AG08395 (cell line): ENCODE results near the gene LCE7A.
A peak's percentile ranks its signal among the peaks of the same experiment; 100 is the strongest.

Source experiments
- DNase-seq: peaks from one replicate; pipeline ENCODE4 v3.0.0; 2012; ENCODE audit warnings: mixed read lengths, low spot score

The LCE7A gene, protein sequence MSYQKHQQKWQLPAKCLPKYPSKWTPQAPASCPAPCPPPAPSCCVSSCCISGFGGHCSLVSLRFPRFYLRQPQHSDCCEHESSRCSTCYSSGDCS

DNA sequence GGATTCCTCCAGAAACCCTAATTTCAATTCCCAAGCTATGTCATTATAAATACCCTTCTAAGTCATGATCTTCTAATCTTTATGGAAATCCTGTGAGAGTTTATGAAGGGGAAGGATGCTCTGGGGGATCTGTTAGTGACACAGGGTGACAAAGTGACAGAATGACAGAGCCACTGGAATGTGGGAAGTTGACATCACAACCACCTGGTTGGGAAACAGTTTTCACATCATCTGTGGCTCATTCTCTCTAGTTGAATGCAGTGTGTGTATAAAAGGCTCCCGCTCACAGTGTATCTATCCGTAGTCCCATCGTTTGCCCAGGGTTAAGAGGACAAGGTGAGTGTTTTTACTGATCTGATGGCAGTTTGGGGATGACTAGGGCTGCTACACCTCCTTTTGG lies at the start of gene LCE7A:
LCE7A (plus strand) TSS at position 301 of the 400 bp plus-strand sequence. CDS start 702 bp downstream, outside the sequence.
- no peak for DNase-seq

DNA sequence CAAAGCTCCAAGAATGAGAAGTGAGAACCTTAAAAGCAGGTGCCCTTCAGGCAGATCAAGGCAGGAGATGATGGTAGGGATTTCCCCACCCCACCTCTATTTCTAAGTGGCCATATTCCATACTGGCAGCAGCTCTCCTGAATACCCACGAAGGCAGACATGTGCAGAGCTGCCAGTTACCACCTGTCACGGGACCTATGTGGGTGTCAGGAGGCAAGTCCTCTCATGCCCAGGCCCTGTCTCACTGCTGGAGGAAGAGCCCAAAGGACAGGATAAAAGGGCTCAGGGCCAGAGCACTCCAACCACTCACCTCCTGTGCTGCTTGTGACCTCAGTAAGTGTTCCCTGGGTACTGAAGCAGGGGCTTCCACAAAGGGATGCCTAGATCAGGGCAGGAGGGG lies 48.7 kb upstream of the LCE7A start:
- no peak for DNase-seq

DNA sequence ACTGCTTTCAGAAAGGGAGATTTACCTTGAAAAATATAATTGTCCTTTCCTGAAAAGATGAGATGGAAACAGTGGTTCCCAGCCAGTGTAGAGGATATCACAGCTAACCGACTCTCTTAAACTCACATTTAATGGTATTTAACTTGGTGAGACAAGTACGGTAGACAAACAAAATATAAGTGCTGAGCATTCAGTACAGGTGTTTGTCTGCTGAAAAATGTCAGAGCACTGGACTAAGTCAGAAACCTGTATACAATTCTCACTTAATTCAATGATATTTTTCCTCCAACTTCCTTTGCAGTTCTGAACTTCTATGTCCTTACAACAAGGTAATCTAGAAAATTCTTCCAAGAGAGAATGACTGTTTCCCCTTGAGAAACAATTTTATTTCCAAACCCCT lies 48.1 kb upstream of the LCE7A start, which contains the start of gene LCE1B:
LCE1B (plus strand) TSS at position 301 of the 400 bp plus-strand sequence. CDS start 476 bp downstream, outside the sequence.
- DNase-seq = no peak

DNA sequence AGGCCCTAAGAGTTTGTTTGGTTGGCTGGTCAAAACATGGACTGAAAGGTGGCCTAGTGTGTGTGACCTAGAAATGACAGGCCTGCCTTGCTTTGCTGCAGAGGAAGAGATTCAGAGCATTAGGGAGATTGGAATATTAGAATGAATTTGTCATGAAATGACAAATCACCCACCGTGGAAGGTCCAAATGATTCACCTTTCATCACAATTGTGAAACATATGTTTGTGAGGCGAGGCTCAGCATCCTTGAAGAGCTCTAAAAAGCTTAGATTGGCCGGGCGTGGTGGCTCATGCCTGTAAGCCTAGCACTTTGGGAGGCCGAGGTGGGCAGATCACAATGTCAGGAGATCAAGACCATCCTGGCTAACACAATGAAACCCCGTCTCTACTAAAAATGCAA lies 42.5 kb upstream of the LCE7A start:
- no peak for DNase-seq

DNA sequence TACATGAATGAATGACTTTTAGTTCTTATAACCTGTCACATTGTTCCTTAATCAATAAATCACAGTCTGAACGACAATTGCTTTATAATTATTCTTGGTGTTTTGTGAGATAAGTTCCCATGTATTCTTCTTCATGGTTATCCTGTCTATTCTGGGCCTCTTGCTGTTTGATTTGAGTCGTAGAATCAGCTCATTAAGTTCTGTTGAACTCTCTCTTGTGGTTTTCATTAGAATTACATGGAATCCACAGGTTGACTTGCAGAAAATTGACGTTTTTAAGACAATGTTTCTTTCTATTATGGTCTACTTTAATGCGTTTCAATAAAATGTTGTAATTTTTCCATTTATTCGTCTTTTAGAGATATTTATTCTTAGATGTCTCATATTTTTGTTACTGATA lies 36.5 kb upstream of the LCE7A start:
- DNase-seq = no peak

DNA sequence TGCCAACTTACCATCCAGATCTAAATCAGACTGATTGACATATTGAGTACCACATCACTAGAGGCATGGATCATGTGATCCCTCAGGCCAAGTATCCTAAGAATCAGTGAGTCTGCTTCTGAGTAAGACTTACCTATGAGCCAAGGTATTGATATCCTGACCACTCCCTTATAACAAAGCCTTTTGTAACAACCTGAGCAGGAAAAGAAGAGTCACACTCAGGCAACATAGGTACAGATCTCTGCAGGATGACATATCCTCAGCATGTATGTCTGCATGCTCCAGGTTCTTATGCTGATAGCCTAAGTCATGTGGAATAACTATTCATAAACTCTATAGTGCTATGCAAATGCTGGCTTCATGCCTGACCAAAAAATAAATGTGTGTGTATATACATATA lies 34.8 kb upstream of the LCE7A start:
- no peak for DNase-seq

DNA sequence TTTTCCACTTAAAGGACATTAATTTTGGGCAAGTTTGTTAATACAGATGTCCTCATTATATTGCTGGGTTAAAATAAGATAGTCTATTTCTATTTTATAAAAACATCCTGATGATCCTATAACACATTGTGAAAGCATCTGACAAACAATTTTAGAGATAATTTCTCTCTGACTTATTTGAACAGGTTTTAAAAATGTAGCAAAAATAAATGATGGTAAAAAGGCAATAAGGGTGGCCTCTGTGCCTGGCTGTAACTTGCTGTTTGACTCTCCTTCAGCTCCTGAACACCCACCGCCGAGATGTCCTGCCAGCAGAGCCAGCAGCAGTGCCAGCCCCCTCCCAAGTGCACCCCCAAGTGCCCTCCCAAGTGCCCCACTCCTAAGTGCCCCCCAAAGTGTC lies 32.6 kb upstream of the LCE7A start, which contains the start of gene LCE1A:
LCE1A (plus strand) TSS at position 301 of the 400 bp plus-strand sequence; CDS start at position 301, 0 bp downstream.
- no peak for DNase-seq

DNA sequence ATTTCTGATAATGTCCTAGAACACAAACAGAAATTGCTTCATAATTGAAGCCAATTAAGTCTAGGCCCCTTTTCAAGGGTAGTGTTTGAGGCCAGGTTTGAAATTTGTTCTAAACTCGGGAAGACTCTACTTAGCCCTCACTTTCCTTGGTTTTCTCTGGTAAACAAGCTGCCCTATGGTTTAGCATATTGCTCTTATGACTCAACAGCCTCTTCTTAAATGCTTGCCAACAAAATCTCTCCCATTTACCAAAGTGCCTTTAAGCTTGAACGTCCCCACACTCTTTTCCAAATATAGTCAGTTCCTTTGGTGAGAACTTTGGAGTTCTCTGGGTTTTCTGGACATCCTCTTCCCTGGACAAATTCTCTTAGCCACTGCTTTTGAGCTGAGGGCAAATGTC lies 22.9 kb upstream of the LCE7A start:
- DNase-seq = no peak

DNA sequence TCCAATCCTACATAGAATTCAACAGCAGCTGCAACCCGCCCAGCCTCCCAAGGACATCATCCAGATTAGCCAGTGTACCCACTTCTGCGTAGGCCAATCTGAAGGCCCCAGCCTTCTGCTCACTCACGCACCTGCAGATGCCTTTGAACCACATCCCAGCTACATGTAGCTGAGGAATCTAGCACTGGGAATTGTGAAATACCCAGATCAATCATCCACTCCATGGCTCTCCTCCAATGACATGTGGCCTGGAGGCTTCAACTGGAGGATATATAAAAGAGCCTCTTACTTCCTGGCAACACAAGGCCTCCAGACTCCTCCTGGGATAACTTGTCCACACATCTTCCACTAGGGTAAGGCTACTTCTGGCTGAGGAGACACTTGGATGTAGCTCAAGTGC lies 17.2 kb upstream of the LCE7A start, which contains the start of gene LCE6A:
LCE6A (plus strand) TSS at position 301 of the 400 bp plus-strand sequence. CDS start 665 bp downstream, outside the sequence.
- no peak for DNase-seq

DNA sequence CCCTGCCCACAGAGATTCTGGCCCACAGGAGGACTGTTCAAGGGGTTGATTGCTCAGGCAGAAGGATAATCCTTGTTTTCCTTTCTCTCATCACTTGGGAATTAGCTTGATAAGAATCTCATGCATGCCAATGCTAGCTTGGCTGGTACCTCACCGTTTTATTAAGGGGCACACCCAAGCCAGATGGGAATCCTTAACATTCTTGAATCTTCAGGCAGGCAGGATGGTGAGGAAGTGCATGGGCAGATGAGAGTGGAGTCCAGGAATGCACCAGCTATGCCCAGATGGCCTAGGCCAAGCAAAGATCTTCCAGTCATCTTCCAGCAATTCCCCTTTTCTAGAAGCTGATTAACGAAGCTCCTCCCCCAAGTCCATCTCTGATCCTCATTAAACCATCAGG lies 4.1 kb upstream of the LCE7A start:
- DNase-seq = no peak

DNA sequence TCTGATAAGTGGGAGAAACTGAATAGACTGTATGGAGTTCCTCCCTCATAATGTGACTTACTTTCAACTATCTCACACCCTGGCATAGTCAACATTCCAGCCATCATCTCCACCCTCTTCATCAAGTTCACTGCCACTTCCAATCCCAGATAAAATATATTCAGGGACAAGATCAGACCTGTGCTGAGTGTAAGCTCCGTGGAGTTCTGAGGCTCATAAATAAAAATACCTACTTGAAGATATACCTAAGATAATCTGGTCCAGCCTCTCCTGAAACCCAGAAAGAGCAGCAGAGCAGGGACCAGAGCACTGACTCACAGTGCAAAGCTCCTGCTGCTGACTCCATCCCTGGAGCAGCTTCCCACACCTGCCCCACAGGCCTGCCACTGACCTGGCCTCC lies 1.7 kb upstream of the LCE7A start:
- DNase-seq = no peak

DNA sequence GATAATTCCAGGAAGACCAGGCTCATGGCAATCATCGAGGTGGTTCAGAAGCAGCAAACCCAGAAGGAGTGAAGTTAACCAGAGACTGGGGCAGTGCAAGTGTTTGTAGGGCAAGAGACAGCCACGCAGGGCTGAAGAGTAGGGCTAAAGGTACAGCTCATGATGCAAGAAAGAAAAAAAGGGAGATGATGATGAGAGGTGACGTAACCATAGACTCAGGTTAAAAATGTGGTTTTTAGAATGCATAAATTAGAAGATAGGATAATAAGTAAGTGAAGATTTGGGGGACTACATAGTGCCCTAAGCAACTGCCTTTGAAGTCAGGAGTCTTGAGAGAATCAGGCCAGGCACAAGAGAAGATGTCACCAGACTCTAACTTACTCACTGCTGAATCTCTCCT lies 333 bp downstream of the LCE7A start:
- no peak for DNase-seq

DNA sequence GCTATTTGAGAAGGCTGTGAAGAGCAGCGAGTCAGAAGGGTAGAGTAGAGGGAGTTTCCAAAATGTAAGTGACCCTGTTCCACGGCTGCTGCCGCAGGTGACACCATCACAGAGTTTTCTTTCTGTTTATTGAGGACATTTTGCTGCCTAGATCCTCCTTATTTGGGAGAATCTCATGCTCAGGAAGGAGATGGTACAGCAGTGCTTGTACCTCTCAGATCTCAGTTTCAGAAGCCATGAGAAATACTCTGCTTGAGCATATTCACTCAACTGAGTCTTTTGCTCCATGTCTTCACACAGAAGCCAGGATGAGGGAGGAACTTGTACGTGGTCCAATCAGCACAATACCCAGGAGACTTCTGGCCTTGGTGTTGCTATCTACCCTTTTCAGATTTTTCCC lies 1.6 kb downstream of the LCE7A start:
- no peak for DNase-seq

DNA sequence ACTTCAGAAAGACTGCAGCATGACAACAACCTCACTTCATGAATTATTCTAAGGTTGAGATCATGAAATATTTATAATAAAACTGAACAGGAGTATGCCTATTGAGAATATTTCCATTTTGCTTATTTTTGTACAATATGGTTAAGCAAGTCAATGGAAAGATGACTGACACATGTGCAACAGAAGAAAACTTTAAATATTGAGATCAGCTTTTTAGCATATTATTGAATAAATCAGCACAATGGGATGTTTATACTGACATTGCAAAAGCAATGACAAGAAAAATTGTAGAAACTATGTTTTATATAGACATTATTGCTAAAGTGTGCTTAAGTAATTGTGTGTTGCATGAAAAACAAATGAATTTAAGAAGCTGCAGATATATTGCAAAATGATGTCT lies 4.6 kb downstream of the LCE7A start:
- no peak for DNase-seq

DNA sequence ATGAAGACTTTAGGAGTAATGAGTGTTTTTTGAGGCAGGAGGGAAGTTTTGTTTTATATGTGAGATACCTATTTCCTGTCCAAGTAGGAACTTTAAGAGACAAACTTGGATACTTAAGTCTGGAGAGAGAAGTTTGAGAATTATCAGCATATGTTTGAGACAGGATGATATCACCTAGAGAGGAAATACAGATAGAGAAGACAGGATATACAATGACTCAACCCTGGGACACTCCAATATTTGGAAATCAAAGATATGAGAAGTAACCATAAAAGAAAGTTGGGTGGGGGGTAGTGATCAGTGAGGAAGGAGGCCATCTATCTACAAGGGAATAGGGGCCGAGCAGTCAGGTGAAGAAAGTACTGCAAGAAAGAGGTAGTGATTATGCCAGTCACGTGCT lies 6.5 kb downstream of the LCE7A start:
- DNase-seq = no peak

DNA sequence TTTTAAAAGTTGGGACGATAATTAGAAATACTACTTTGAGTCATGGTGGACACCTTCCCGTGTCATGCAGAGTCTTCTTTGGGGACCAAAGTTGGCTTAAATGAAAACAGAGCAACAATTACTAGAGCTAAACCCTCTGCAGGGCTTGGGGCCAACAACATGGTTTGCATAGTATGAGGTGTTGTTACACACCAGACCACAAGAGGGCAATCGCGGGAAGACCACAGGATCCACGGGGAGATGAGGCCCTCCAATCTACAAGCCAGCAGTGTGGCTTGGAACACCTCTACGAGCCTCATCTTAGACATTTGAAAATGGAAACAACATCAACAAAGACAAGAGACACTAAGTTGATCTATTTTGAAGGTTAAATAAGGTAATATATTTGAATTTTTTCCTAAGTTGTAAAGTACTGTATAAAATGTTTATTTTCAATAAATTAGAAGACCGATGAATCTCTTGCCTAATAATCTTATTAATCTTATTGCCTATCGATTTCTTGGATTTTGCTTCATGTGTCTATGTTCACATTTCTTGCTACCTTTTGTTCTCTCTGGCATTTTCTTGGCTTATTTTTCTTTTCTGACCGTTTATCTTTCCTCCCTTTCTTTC lies 10.1 kb downstream of the LCE7A start:
- DNase-seq = peak; percentile 84

DNA sequence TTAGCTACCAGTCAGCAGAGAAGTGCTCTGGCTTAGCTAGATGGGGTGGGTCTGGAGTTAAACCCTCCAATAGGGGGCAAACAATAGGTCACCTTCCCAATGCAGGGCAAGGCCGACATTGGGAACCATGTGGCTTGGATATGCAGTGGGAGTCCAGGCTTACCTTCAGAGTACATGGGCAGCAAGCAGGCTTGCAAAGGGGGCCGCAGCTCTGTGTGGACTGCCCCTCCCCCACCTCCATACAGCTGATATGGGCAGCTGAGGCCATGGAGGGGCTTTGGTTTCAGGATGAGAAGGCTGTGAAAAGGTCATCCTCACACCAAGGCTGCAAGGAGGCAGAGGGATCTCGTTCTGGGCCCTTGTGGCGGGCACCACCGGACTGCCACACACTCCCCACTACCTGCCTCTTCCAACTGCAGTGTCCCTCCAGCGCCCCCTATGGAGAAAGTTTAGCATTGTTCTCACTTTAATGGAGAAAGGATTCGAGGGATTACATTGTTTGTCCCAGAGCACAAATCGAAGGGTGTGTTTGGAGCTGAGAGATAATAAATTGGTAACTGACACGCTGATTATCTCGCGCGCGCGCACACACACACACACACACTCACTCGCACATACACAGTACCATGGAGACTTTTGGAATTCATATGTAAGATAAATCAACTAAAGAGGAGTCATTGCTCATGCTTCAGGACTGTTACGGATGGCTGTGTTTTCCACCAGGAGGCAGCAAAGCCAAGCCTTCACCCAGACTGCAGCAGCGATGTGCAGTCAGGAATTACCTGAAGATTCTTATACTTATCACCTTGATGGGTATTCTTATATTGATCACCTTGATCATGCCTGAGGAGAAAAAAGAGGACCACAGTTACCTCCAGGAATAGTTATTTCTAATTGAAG lies 11.3 kb downstream of the LCE7A start:
- DNase-seq = peak; percentile 24

DNA sequence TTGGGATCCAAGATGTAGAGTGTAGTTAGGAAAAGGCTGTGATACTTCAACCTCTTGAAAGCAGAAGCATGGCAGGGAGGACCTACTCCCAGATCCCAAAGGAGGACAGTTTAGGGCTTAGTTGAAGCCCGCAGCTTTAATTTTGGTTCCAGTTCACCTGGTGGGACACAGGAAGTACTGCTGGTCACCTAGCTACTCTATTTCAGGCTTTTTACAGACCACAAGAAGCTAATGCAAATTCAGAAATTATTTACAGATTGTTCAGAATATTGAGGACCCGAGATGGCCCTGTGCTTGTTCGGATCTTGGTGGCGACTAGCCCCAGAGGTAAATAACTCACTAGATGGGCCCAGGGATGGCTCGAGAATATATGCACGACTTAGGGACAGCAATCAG lies 11.9 kb downstream of the LCE7A start:
- no peak for DNase-seq

DNA sequence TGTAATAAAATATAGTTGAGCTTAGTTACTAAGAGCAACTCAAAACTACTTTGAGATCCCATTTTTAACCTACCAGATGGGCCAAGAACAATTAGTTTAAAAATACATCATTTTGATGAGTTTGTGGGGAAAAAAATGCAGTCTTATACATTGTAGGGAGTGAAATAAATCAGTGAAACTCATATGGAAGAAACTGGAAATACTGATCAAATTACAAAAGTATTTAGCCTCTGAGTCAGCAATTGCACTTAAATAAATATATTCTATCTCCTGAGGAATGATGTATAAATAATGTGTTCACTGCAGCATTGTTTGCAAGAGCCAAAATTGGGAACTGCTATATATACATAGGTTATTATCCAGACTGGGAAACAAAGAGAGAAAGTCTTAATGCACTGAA lies 13.7 kb downstream of the LCE7A start:
- no peak for DNase-seq

DNA sequence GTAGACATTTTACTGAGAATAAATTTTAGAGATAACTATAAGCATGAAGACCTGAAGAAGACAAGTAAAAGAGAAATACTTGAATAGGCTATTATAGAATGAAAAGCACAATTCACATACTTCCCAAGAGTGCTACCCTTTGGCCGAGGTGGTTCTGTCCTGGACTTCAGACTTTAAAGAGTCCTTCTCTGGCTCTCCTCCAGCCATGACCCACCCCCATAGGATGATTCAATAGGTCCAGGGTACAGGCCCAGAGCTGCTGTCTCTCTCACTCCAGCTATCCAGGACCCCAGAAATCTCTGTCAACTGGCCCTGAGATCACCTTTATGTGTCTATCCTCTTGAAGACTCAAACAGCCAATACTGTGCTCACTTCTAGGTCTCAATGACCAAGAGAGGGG lies 17.0 kb downstream of the LCE7A start:
- no peak for DNase-seq

DNA sequence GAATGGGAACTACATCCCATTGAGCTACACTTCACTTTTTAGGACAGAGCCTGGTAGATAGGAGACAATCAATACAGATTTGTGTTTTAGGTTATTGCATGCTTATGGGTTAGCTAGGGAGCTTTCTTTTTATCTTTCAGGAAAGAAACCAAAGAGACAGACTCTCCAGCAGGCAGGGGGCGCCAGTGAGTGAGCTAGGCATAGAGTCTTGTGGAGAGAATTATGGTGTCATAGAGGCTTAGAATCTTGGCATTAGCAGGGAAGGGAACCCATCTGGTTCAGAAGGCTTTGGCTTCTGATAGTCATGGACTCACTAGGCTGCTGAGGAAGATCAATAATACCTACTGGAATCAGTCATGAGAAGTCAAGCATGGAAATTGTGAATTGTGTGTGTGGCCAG lies 18.2 kb downstream of the LCE7A start, which contains the start of gene SMCP:
SMCP (plus strand) TSS at position 281 of the 400 bp plus-strand sequence. CDS start 6,101 bp downstream, outside the sequence.
- no peak for DNase-seq

DNA sequence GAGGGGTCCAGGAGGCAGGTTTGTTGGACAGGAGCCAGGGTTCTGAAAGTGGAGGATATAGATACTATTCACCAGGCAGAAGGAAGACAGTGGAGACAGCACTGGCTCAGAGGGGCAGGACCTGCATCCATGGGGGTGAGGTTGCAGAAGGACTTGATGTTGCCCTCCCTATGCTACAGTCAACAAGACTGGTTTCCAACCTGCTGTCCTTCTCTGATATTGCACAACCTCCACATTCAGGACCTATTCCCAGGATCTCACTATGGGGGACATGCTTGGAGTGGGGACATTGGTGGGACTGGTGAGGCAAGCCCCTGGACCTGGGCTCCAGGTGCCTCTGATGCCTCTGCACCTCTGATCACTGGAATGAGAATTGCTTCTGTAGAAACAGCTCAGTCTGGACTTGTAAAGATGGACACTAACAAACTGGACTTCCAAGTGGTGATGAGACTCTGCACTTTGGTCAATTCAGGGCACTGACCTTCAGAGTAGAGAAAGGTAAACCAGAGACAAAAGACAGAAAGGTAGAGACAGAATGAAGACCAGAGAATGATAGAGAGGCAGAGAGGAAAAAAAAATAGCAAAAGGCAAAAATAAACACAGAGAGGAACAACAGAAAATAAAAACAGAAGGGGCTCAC lies 19.9 kb downstream of the LCE7A start:
- no peak for DNase-seq
